Measurements from ENCODE around the gene APH1B.
A peak's percentile ranks its signal among the peaks of the same experiment; 100 is the strongest.
"Not testable (repeated sequence)": the region's sequence is repeated elsewhere in the genome, so short reads cannot be mapped to it uniquely, and the experiment has no call there.

APH1B gene

GRCh38 chr15:63299943-63300575 lies 22.7 kb downstream of the APH1B start:
- peak; percentile 16 for DNase-seq

- DNase-seq: peak; percentile 46
Measured at GRCh38 chr15:63301088-63301487, 23.7 kb downstream of the APH1B start.

DNA sequence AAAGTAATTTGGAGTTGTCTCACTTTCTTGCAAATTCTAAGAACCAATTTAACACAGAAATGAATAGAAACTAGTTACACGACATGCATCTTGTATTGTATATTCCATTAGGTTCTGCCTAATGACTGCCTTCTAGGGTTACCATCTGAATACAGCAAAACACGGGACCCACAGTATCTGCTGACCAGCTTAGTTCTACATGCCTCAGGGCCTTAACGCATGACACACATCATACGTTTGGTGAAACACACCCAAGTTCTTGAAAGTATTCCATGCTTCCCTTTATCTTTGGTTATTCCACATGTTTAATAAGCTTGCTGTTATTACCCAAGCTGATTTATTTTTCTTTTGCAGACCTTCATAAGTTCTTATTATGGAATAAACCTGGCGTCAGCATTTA lies 27.9 kb downstream of the APH1B start:
- no peak for DNase-seq

DNA sequence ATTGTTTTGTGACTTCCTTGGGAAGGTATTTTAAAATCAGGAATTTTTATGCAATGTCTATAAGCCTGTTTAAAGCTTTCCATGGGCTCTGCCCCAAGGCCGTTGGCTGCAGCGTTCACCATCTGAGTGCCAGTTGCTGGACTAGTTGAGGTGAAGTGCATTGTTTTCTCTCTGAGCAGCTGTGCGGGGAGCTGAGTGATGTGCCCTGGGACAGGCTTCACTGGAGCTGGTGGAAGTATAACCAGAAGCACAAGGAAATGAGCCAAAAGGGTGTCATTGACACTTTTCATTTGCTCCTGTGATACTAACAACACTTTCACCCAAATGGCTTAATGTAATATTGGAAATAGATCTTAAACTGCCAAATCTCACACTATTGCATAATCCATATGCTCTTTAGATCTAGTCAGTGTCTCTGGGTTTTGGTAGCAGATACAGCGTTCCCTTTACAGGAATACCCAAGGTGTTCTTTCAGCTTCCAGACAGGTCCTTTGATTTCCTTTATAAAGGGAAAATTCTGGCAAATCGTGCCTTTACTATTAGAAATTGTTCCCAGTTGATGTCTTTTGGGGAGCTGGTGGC lies 29.2 kb downstream of the APH1B start:
- no peak for DNase-seq

- no peak for DNase-seq
Measured at GRCh38 chr15:63308491-63308890, 31.1 kb downstream of the APH1B start.

DNA sequence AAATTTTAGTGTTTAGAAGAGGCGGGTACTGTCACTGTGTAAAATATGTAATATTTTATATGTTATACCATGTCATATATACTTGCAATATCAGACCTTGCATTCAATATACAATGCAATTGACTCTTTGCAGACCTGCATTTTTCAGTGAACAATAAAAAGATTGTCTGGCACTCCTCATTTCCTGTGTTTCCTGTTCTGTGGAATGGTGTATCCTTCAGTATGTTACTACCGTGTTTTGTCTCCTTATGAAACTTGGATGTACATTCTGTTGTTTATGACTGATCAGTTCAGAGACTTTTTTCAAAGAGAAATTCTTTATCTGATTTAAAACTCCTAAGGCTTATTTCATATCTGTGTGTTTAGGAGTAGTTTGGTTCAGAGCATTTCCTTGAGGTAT lies 31.5 kb downstream of the APH1B start:
- no peak for DNase-seq

GRCh38 chr15:63310646-63311045 lies 33.2 kb downstream of the APH1B start:
- DNase-seq: no peak

DNA sequence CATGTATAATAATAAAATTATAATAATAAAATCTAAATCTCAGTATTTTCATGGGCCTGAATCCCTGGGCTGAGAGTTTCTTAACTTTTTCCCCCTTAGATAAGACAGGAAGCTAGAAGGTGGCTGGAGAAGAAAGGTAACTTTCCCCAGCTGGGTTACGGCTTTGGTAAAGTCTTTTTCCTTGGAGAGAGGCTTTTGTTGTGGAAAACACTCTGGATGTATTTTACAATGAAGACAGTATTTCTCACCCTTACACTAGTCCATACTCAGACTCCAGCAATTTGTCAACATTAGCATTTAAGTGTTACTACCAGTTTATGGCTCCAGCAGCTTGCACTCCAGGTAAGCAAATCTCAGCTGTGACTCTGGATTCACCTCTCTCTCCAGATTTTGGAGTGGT lies 34.9 kb downstream of the APH1B start:
- no peak for DNase-seq

GRCh38 chr15:63313825-63314224 lies 36.4 kb downstream of the APH1B start:
- DNase-seq: no peak

GRCh38 chr15:63314409-63314808 lies 37.0 kb downstream of the APH1B start:
- no peak for DNase-seq

DNA sequence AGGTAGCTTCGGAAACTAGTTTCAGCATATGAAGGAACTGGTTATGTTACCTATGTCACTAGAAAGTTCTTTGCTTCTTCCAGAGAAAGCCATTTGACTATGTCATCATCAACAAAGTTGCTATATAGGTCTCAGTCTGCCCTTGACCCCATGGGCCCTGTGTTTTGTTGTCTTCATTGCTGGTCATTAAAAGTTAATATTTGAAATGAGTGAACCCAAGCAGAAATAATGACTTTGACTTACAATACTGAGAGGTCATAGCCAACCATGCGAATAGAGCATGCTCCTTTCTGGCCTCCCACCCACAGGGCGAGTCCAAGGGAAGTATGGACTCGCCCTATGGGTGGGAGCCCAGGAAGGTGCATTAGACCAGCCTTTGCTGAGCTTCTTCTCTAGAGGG lies 40.9 kb downstream of the APH1B start:
- DNase-seq: no peak

DNA sequence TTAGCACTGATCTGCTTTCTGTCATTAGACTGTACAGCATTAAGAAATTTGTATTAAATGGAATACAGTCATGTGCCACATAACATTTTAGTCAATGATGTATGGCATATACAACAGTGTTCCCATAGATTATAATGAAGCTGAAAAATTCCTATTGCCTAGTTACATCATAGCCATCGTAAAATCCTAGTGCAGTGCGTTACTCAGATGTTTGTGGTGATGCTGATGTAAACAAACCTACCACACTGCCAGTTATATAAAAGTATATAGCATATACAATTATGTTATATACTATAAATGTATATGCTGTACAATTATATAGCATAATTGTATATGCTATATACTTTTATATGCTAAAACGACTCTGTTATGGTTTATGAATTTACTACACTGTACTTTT lies 41.7 kb downstream of the APH1B start:
- no peak for DNase-seq

GRCh38 chr15:63320446-63320845 lies 43.0 kb downstream of the APH1B start:
- DNase-seq: not testable (repeated sequence)

GRCh38 chr15:63320981-63321380 lies 43.6 kb downstream of the APH1B start:
- not testable (repeated sequence) for DNase-seq

- no peak for DNase-seq
Measured at GRCh38 chr15:63321462-63321861, 44.1 kb downstream of the APH1B start.

DNA sequence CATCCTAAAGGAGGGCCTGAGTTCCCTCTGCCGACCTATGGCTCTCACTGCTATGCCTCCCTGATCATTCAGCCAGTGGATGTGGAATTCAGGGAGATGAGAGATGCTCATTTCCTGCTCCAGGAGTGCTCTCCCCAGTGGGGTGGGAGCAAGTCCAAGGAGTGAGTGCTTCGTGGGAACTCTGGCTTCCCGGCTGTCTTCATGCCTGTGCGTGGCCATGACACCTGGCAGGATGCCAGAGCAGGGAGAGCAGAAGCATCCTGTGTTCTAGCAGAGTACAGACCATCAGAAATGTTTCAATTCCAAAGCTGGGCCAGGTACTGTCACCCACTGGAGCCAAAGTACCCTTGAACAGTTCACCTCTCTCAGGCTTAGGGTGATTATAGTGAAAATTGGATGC lies 45.1 kb downstream of the APH1B start:
- DNase-seq: no peak

- no peak for DNase-seq
Measured at GRCh38 chr15:63323798-63324563, 46.6 kb downstream of the APH1B start.

DNA sequence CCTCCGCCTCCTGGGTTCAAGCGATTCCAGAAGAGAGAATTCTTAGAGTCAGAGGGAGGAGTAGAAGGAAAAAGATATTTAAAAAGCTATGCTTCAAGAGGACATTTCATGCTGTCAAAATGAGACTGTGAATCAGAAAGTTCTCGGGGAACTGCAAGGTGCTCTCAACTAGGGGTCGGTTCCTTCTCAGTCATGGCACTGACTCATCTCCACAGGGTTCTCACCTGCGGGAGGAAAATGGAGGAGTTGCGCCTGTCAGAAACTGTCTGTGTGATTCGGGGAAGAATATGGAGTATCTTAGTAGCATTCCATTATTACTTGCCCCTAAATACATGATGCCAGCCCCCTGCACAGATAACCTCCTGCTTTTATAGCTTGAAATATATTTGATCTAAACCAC lies 47.4 kb downstream of the APH1B start:
- no peak for DNase-seq

- no peak for DNase-seq
Measured at GRCh38 chr15:63327648-63328421, 50.4 kb downstream of the APH1B start.

- DNase-seq: no peak
Measured at GRCh38 chr15:63329567-63330350, 52.4 kb downstream of the APH1B start.

- no peak for DNase-seq
Measured at GRCh38 chr15:63330926-63331325, 53.5 kb downstream of the APH1B start.

DNA sequence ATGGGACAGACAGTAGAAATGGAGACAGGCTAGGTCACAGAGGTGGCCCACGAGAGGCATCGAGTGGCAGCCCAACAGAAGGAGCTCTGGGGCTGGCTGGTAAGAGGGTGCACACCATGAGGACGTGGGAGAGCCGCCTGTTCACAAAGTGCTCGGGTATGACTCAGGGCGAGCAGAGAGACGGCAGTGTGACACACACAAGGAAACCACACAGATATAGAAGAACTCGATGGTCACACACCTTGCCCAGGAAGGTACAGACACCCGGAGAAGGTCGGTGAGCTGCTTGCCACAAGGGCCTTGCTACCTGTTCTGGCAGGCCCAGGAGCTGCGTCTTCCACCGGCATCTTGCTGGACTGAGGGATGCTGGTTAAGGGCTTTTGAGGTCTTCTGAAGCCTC lies 54.1 kb downstream of the APH1B start:
- no peak for DNase-seq

Measured in NCI-H526 treated with DMSO at 0.1 percent for 48 hours (cell line).